Activated CD8-positive, alpha-beta memory T cell treated with anti-CD3 and anti-CD28 coated beads, Interleukin-2, amount 50 U/mL, for 4 hours (primary cell): ENCODE measurements around the gene AP1AR.
"Not testable (repeated sequence)": the region's sequence is repeated elsewhere in the genome, so short reads cannot be mapped to it uniquely, and the experiment has no call there.

Source experiments
- DNase-seq: peaks from one replicate; pipeline ENCODE4 v3.0.0-alpha.2; 2020

Gene AP1AR, protein sequence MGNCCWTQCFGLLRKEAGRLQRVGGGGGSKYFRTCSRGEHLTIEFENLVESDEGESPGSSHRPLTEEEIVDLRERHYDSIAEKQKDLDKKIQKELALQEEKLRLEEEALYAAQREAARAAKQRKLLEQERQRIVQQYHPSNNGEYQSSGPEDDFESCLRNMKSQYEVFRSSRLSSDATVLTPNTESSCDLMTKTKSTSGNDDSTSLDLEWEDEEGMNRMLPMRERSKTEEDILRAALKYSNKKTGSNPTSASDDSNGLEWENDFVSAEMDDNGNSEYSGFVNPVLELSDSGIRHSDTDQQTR

DNA sequence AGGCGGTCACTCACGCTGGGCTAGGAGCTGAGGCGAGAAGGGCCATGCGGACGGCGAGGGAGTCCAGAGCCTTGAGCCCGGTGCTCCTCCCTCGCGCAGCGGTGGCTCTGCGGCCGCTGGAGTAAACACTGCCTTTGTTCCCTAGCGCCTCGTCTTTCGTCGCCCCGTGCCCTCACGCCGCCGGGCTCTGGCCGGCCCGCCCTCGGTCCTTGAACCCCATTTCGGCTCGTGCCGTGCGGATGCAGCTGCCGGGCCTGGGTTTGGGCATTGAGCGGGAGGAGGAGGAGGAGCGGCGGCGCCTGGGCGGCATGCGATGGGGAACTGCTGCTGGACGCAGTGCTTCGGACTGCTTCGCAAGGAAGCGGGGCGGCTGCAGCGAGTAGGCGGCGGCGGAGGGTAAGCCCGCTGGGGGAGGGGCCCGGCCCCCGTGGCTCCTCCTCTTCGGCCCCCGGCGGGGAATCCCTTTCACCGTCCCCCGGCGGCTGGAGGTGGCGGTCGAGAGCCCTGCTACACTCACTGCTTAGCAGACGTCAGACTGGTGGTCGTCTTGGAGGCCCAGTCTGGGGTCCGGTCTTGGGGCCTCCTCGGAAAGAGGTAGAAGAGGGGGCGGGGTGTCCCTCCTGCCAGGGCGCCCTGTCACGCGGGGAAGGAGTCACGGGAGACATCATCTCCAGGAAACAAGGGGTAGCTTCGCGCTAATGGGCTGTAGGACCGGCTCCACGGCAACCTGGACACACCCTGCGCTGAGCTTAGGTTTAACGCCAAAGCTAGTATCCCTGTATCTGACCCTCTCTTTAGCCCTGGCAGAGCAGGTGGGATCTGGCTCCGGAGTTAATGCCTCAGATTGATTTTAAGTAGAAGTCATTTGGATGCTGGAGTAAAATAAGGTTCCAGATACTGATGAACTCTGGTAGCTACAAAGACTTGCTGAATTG is at the start of gene AP1AR:
Gene AP1AR (plus strand): TSS at position 9 of the 935 bp plus-strand sequence. CDS start 305 bp downstream, at position 314.
- DNase-seq = peak; percentile 80

DNA sequence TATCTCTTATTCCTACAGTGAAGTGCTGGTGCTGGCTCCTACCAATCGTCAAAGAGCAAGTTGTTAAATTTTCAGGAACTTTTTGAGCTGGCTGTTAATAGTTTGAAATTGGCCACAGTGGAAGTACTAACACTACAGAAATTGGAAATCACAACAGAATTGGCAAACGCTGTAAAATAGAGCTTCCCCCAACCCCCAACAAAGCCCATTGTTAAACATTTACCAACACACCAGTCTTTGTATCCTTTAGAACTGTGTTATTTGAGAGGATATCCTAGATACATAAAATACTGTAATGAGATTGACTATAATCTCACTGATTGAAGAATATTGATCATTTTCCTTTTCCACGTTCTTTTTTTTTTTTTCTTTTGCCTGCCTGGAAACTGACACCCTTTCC is 49.0 kb upstream of the AP1AR start:
- no peak for DNase-seq

DNA sequence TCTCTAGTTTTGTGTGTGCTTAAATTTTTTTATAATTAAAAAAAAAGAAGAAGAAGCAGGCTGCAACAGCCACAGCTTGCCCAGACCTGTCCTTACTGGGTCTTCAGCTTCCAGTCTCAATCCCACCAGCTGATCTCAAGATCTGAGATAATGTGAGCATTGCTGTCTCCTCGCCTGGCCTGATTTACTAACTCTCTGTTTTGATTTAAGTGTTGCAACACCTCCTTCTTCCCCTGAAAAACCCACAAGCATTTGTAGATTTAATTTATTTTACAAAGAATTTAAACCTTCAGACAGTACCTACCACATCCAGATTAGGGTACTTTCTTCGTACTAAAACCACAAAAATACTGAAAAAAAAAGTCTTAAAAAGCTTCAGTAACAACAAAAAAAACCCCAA is 48.3 kb upstream of the AP1AR start:
- no peak for DNase-seq

DNA sequence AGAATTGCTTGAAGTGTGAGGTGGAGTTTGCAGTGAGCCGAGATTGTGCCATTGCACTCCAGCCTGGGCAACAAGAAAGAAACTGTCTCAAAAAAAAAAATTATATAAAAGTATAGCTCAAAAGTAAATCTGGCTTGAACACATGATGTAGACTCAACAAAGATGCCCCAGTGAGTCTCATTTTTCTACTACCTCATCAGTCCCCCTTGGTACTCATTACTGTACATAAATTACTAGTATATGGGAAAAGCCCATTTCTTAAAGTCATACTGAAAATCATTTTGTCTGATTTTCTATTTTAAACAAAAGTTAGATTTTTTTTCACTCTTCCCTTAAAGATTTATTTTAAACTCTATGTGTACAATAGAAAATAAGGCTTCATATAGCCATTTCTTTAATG is 47.1 kb upstream of the AP1AR start:
- DNase-seq = no peak

DNA sequence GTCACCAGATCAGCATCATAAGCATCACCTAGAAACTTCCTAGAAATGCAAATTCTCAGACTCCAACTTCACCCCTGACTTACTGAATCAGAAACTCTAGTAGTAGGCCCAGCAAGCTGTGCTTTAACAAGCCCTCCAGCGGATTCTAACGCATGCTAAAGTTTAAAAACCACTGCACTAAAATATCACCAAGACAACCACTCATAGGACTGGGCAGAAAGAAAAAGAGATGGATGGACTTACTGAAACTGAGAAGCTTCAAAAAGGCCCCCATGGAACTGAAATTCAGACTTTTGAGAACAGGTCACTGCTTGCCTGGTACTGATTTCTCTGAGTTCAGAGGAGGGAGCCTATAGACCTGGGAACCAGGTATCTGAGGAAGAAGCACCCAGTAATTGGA is 46.3 kb upstream of the AP1AR start:
- no peak for DNase-seq

DNA sequence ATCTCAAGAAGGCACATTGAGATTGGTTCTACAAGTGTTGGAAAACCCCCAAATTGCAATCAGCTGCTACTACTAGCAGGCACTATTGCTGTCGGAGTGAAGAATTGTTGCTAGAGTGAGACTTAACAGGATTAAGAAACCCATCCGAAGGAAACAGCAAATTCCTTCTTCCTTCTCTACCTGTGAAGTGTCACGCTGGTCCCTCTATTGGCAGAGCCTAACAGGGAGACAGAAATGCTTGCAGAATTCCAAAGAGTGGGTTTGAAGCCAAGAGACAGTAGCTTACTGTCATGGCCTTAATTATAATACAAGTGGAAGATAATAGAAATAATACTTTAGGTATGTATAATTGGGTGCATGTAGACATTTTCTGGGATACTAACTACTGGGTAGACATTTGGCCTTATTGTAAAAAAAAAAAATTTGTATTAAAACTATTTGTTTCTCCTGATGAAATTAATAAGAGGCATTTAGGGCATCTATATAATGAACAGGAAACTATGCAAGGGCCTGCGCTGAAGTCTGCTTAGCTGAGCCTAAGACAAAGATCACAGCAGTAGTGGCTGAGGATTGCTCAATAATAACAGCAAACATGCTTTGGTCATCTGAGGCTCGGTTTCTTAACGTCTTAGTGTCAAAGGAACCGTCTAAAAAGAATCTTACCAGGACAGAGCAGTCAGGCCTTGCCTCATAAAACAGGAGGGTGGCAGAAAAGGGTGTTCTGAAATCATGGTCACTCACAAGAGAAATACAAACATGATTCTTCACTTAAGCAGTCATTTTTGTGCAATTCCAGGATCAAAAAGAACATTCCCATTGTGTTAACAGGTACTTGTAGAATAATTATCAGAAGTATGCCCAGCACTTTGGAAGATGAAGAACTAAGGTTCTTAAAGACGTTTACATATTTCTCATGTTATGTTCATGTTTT is 45.6 kb upstream of the AP1AR start:
- DNase-seq = no peak

DNA sequence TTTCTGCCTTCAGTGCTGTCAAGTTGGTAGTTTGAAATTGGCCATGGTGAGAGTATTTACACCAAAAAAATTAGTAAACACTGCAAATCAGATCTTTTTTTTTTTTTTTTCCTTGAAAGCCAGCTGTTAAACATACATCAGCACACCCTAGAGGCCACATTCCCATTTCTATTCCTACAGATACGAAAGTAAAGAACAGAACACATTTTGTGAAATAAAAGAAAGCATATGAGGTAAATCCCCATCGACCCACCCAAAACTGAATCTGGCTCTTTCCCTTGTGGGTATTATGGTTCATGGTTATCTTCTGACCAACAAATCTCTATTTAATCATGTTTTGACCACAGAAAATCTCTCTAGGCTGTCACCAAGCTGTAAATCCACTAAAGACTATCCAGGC is 41.8 kb upstream of the AP1AR start:
- DNase-seq = no peak

DNA sequence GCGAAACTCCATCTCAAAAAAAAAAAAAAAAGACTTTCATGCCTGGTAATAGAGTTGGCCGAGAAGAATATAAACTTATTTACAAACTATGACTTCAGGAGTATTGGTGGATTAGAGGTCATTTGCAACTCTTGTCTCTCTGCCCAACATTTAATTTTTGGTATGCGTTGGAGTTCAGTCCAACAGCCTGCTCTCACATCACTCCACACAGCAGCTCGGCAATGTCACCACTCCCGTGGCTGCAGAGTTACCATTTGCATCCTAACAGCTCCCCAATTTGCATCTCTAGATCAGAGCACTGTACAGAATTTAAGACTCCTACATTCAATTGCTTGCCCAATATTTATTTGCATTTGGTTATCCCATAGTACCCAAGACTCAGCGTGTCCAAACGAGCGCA is 40.9 kb upstream of the AP1AR start:
- no peak for DNase-seq

DNA sequence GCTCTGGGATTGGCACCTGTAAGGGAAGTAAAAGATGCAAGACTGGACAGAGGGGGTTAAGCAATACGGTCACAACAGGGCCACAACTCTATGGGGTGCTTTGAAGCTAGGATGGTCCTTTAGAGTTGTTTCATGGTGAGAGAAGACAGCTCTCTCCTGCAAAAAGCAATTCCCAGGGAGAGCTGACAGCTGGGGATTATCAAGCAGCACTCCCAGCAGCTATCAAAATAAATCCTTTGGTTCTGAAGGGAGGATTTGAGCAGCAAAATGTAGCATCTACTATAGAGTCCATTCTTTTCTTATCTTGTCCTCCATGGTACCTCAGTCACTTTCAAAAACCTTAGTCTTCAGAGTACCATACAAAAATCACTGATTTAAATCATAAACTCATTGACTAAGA is 35.1 kb upstream of the AP1AR start:
- no peak for DNase-seq

DNA sequence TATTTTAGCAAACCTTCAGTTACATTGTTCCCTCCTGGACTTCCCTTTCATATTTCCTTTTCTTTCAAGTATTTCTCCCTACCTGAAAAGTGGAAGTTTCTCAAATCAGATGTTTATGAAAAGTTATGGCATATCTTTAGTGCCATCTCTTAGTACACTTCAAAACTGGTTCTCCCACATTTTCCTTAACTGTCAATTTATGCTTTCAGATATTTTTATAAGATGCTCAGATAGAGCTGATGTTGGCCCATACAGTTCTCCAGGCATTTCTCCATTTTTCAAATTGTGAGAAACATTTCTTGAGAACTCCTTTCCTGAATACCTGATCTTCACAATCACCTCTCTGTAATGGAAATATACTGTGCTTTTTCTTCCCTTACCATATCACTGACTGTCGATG is 32.5 kb upstream of the AP1AR start:
- DNase-seq = no peak

DNA sequence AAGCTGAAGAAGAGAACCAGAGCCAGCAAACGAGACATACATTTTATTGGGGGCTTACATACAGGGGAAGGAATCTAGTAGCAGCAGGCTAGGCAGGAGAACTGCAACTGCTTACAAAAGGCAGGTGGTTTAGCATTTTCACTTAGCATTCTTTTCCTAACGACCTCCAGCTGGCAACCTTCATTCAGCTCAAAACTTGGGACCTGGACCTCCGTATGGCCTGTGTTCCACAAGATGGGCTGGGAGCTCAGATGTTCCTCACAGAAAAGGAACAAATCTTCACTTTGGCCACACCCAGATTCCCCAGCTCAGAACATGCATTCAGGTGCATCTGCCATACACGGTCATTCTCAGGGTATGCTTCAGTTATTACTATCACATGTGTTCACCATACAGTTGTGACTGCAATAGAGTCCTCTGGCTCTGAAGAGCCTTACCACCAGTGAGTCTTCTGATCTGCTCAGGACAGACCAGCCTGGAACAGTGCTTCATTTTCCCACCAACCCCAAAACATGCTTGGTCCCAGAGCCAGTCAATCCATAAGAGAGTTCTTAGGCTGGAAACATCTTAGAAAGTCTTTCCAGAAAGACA is 29.6 kb upstream of the AP1AR start:
- DNase-seq = no peak

DNA sequence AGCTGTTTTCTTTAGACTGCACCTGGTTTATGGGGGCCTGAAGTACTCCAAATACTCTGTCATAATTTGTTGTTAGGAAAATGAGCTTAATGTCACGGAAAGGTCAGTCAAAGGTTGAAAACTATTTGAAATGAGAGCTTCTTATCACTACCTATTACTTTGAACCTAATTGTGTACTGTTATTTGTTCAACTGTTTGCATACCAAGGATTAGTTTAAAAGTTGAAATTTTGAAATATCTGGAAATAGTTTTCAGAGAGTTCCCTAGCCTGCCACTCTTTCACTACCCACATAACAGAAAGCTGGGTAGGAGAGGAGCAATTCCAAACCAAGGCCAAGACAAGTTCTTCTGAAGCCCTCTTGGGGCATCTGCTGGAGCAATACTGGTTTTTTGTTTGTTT is 28.0 kb upstream of the AP1AR start:
- no peak for DNase-seq

DNA sequence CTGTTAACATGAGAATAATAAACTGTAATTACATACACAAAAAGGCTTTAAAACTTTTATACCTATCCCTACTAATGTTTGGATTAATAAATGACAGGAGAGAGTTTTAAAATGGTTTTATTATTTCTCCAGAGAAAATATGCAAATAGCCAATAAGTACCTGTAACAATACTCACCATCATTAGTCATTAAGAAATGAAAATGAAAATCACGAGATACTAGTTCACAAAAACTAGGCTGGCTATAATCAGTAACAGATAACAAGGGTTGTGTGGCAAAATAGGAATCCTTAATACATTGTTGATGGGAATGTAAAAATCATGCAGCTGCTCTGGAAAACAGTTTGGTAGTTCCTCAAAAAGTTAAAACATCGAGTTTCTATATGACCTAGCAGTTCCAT is 25.2 kb upstream of the AP1AR start:
- no peak for DNase-seq

DNA sequence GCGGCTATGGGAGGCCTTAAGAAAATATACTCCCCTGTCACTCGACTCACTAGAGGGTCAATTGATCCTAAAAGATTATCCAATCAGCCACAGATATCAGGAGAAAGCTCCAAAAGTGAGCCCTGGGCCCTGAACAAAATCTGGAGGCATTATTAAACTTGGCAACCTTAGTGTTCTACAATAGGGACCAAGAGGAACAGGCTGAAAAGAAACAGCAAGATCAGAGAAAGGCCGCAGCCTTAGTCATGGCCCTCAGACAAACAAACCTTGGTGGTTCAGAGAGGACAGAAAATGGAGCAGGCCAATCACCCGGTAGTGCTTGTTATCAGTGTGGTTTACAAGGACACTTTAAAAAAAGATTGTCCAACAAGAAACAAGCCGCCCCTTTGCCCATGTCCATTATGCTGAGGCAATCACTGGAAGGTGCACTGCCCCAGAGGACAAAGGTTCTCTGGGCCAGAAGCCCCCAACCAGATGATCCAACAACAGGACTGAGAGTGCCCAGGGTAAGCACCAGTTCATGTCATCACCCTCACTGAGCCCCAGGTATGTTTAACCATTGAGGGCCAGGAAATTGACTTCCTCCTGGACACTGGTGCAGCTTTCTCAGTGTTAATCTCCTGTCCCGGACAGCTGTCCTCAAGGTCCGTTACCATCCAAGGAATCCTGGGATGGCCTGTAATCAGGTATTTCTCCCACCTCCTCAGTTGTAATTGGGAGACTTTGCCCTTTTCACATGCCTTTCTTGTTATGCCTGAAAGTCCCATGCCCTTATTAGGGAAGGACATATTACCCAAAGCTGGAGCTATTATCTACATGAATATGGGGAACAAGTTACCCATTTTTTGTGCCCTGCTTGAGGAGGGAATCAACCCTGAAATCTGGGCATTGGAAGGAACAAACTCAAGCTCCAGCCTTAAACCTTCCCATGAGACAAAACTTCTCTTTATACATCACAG is 23.2 kb upstream of the AP1AR start:
- DNase-seq = not testable (repeated sequence)

DNA sequence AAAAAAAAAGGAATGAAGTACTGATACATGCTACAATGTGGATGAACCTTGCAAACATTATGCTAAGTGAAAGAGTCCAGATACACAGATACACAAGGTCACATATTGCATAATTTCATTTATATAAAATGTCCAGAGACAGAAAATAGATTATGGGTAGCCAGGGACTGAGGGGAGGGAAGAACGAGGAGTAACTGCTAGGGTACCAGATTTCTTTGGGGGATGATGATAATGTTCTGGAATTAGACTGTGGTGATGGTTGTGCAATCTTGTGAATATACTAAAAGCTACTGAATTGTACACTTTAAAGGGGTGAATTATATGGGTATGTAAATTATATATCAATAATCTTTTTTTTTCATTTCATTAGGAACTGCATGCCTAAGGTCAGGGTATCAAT is 20.8 kb upstream of the AP1AR start:
- no peak for DNase-seq

DNA sequence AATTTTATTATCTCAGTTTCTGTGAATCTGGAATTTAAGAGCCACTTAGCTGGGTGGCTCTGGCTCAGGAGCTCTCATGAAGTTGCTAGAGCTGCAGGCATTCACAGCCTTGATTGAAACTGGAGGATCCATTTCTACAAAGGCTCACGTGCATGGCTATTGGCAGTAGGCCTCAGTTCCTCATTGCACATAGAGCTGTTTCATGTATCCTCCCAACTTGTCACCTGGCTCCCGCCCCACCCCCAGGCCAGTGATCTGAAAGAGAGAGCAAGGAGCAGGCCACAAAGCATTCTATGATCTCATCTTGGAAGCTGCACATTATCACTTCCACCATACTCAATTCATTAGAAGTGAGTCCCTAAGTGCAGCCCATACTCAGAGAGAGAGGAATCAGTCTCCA is 18.5 kb upstream of the AP1AR start:
- DNase-seq = no peak

DNA sequence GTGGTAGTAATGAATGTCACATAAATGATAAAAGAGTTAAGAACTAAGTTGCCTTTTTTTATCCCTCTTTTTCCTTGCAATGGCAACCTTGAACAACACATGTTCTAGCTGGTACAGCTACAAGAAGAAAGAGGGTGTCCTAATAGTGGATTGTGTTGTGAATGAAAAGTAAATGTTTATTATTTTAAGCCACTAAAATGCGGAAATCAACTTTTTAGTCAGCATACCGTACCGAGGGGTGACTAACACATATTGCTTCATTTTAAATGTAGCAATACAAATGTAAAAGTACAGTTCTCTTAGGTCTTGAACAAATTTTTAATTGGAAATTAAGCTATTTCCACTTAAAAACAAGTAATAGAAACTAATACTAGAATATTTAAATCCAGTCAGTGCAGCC is 17.7 kb upstream of the AP1AR start:
- DNase-seq = no peak

DNA sequence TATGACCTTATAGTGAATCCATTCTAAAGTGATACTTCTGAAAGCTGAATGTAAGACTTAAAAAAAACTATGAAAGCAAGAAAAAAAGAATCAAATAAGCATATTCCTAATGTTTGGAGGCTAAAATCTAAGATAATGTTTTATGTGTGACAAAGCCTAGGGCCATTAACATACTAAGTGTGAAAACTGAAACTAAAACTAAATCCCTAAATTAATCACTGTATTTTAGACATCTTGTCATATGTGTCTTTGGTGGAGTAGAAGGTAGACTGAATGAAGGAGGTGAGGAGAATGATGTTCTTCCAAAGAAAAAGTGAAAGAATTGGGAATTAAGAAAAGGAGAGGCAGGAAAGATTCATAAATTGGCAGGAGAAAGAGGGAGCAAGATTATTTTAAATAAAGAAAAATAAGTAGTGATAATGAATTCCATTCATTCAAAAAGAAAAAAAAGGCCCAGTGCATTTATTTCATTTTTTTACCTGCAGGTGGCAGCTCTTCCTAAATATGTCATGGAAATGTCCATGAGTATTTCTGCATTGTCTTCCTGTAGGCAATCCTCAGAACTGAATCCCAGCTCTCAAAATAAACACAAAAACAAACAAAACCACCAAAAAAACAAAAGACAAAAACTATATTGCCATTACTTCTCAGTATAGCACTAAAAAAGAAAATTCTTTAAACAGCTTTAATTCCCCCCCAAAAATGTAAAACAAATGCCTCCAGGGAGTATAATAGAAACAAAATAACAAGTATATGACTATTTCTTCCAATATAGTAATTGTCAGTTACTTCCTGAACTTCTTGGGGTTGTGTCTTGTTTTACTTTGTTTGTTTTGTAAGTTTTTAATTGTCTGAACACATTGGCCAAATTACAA is 17.0 kb upstream of the AP1AR start:
- DNase-seq = no peak

DNA sequence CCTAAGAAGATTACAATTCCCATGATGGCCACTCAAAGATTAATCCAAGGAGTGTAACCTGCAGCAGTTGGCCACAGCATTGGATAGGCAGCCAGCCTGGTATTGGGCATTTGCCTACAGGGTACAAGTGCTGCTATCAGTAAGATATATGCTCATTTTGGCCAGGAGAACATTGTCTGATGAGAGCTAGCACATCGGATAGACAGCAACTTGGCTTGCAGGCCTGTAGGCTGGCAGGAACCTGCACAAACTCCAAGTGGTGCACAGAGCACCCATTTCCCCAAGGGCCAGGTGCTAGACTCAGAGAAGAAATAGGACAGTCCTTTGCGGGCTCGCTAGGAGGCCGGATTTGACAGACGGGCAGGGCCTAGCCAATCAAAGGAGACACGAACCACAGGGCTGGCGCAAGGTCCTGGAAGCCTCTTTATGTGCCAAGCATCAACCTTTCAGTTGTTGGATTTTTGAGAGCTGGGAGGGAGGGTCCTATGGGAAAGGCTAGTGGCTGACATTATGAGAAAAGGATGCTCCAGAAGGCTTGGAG is 11.7 kb upstream of the AP1AR start:
- no peak for DNase-seq
